ENCODE results near the gene CEP89. TPM values are rescaled to one million over a fixed set of nuclear protein-coding genes. Genes with fewer than 3 reads are reported as not detected.

The CEP89 gene
- total RNA-seq, 1 experiment from 2014 or later: 31.1 TPM

- peaks cover 21% of the 10 kb centered on the region for H3K27me3 Mint-ChIP-seq (ENCODE audit: unreplicated experiment)
- no peak for DNase-seq
- CTCF ChIA-PET: interaction anchor here (0.6 kb wide), 2 partner anchors 222 to 1534 kb away, joined by 4 to 5 read pairs; no protein-coding TSS in a partner anchor
- TF ChIP-seq, protein P1, sequence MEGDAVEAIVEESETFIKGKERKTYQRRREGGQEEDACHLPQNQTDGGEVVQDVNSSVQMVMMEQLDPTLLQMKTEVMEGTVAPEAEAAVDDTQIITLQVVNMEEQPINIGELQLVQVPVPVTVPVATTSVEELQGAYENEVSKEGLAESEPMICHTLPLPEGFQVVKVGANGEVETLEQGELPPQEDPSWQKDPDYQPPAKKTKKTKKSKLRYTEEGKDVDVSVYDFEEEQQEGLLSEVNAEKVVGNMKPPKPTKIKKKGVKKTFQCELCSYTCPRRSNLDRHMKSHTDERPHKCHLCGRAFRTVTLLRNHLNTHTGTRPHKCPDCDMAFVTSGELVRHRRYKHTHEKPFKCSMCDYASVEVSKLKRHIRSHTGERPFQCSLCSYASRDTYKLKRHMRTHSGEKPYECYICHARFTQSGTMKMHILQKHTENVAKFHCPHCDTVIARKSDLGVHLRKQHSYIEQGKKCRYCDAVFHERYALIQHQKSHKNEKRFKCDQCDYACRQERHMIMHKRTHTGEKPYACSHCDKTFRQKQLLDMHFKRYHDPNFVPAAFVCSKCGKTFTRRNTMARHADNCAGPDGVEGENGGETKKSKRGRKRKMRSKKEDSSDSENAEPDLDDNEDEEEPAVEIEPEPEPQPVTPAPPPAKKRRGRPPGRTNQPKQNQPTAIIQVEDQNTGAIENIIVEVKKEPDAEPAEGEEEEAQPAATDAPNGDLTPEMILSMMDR (IDR thresholded peaks at IDR 0.05; ENCODE audit: unreplicated experiment): no peak
- no peaks in the 10 kb centered on the region for H3K9me3 Mint-ChIP-seq (ENCODE audit: low read depth, unreplicated experiment)
- BruUV-seq (replicated peaks): no TSS peak
- no peak overlapping the region for H3K4me3 Mint-ChIP-seq (ENCODE audit: low read depth, unreplicated experiment)
- no peaks in the 10 kb centered on the region for H3K4me1 Mint-ChIP-seq (ENCODE audit: low read depth, unreplicated experiment)
- H3K27ac Mint-ChIP-seq (ENCODE audit: unreplicated experiment): no peak overlapping the region
- H3K36me3 Mint-ChIP-seq (ENCODE audit: insufficient read depth, unreplicated experiment): no peaks in the 10 kb centered on the region
- intact Hi-C loops (cut with micrococcal nuclease; ENCODE audit: unreplicated experiment): no loop called here
Measured at GRCh38 chr19:32830231-32831014, 141.3 kb downstream of the CEP89 start.

DNA sequence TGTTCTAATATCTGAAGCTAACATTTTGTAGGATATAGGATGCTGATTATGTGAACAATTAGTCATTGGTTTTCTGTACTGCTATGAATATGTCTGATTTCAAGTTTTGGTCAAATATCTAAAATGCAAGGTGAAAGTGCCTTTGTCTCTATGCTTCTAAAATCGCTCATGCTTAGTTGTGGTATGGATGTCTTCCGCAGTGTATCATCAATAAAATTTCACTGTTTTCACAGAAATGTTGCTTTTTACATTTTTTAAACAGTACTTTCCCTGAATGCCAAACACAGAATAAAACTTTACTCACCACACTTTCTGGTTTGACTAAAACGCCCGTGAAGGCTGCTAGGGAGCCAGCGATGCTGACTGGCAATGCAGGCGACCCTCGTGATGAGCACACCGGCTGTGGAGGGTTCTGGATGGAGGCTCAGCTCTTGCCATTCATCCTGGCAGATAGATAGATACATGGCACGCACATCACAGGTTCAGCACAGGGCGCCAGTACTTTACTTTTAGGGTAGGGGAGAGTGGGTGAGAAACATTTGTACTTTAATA, 142.3 kb downstream of the CEP89 start:
- intact Hi-C loops (cut with micrococcal nuclease; ENCODE audit: unreplicated experiment): no loop called here
- Mint-ChIP-seq H3K4me1 (ENCODE audit: low read depth, unreplicated experiment) (no peaks in the 10 kb centered on the region), H3K27me3 (ENCODE audit: unreplicated experiment) (peaks cover 31% of the 10 kb centered on the region), H3K4me3 (ENCODE audit: low read depth, unreplicated experiment) (no peak overlapping the region), H3K27ac (ENCODE audit: unreplicated experiment) (no peak overlapping the region), H3K36me3 (ENCODE audit: insufficient read depth, unreplicated experiment) (no peaks in the 10 kb centered on the region), H3K9me3 (ENCODE audit: low read depth, unreplicated experiment) (no peaks in the 10 kb centered on the region)
- CTCF ChIA-PET: interaction anchor here (0.6 kb wide), 1 partner anchor 1533 kb away, joined by 4 read pairs; no protein-coding TSS in a partner anchor
- DNase-seq: no peak
- no TSS peak for BruUV-seq (replicated peaks)
- TF ChIP-seq, protein P1 (IDR thresholded peaks at IDR 0.05; ENCODE audit: unreplicated experiment): no peak

- CTCF ChIA-PET: no interaction called here
- Mint-ChIP-seq H3K27me3 (ENCODE audit: unreplicated experiment) (peaks cover 37% of the 10 kb centered on the region), H3K36me3 (ENCODE audit: insufficient read depth, unreplicated experiment) (no peaks in the 10 kb centered on the region), H3K4me3 (ENCODE audit: low read depth, unreplicated experiment) (no peak overlapping the region), H3K9me3 (ENCODE audit: low read depth, unreplicated experiment) (no peaks in the 10 kb centered on the region), H3K27ac (ENCODE audit: unreplicated experiment) (no peak overlapping the region), H3K4me1 (ENCODE audit: low read depth, unreplicated experiment) (no peaks in the 10 kb centered on the region)
- no peak for DNase-seq
- TF ChIP-seq, protein P1 (IDR thresholded peaks at IDR 0.05; ENCODE audit: unreplicated experiment): no peak
- intact Hi-C loops (cut with micrococcal nuclease; ENCODE audit: unreplicated experiment): no loop called here
- no TSS peak for BruUV-seq (replicated peaks)
Measured at GRCh38 chr19:32828643-32829344, 143.0 kb downstream of the CEP89 start.

DNA sequence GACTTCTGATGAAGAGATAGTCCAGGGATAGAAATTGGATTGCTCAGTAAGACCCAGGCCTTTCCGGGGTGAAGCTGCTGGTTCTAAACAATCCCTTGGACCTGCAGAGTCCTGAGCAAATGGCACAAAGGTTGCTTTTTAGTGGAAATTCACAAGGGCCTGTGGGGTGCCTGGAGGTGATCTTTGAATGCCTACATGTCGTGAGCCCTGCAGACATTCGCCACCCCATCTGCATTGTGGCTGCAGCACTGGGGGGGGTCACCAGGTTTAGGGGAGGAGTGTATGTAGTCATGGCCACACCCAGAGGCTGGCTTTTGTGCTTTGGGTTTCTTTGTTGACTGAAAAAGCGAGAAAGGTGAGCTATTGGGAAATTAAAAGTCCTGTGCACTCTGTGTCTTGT, 143.6 kb downstream of the CEP89 start:
- intact Hi-C loops (cut with micrococcal nuclease; ENCODE audit: unreplicated experiment): no loop called here

More for the DNA sequence above, 143.6 kb downstream of the CEP89 start:
- H3K27me3 Mint-ChIP-seq (ENCODE audit: unreplicated experiment): peaks cover 44% of the 10 kb centered on the region
- no peak overlapping the region for H3K27ac Mint-ChIP-seq (ENCODE audit: unreplicated experiment)
- H3K4me3 Mint-ChIP-seq (ENCODE audit: low read depth, unreplicated experiment): no peak overlapping the region
- TF ChIP-seq, protein P1 (IDR thresholded peaks at IDR 0.05; ENCODE audit: unreplicated experiment): no peak
- no TSS peak for BruUV-seq (replicated peaks)
- CTCF ChIA-PET: no interaction called here
- DNase-seq: no peak
- H3K36me3 Mint-ChIP-seq (ENCODE audit: insufficient read depth, unreplicated experiment): no peaks in the 10 kb centered on the region
- no peaks in the 10 kb centered on the region for H3K4me1 Mint-ChIP-seq (ENCODE audit: low read depth, unreplicated experiment)
- no peaks in the 10 kb centered on the region for H3K9me3 Mint-ChIP-seq (ENCODE audit: low read depth, unreplicated experiment)

Other genes with a start within 250 kb of the CEP89 start
- gene SLC7A9, start 102.2 kb downstream of the CEP89 start, total RNA-seq (2022): 0.64 and 1.3 TPM in 2 replicates
- 7.3 and 8.4 TPM in 2 replicates for gene FAAP24, start 284 bp upstream of the CEP89 start, total RNA-seq (2022)
- 46.4 and 63.6 TPM in 2 replicates for gene RHPN2, start 92.9 kb upstream of the CEP89 start, total RNA-seq (2022)
- 16.3 and 17.0 TPM in 2 replicates for gene GPATCH1, start 109.2 kb upstream of the CEP89 start, total RNA-seq (2022)
- 1.1 TPM in 1 of 2 replicates, not detected in the other for gene WDR88, start 160.2 kb upstream of the CEP89 start, total RNA-seq (2022)
- gene LRP3, start 222.4 kb upstream of the CEP89 start, total RNA-seq (2022): 0.59 and 1.5 TPM in 2 replicates